GM15510 (cell line): ENCODE results near the gene TLCD2.

Source experiments
- POLR2A ChIP-seq: IDR thresholded peaks from 3 replicates; pipeline ENCODE4 v1.6.1; 2011; ENCODE audit warnings: borderline replicate concordance; ENCODE audit not compliant: insufficient read length; ENCODE audit errors: extremely low read depth

TLCD2 gene, protein sequence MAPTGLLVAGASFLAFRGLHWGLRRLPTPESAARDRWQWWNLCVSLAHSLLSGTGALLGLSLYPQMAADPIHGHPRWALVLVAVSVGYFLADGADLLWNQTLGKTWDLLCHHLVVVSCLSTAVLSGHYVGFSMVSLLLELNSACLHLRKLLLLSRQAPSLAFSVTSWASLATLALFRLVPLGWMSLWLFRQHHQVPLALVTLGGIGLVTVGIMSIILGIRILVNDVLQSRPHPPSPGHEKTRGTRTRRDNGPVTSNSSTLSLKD

GRCh38 chr17:1709971-1710806 lies at the start of gene TLCD2:
TLCD2 (minus strand) TSS chr17:1710377; CDS start chr17:1710242, 135 bp downstream.
- TF ChIP-seq POLR2A, result no peak

GRCh38 chr17:1759529-1759928 lies 49.4 kb upstream of the TLCD2 start:
- TF ChIP-seq POLR2A, result no peak

DNA sequence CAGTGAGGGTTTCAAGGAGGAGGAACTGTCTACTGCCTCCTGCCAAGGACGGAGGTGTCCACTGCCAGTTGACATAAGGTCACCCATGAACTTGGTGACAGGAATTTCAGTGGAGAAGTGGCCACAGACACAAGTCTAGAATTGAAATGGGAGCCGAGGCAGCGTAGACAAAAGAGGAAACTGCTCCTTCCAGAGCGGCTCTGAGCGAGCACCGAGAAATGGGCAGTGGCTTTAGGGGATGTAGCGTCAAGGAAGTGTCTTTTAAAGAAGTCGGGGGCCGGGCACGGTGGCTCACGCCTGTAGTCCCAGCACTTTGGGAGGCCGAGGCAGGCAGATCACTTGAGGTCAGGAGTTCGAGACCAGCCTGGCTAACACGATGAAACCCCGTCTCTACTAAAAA lies 48.6 kb upstream of the TLCD2 start:
- no peak for TF ChIP-seq POLR2A

GRCh38 chr17:1755827-1756262 lies 45.7 kb upstream of the TLCD2 start:
- no peak for TF ChIP-seq POLR2A

DNA sequence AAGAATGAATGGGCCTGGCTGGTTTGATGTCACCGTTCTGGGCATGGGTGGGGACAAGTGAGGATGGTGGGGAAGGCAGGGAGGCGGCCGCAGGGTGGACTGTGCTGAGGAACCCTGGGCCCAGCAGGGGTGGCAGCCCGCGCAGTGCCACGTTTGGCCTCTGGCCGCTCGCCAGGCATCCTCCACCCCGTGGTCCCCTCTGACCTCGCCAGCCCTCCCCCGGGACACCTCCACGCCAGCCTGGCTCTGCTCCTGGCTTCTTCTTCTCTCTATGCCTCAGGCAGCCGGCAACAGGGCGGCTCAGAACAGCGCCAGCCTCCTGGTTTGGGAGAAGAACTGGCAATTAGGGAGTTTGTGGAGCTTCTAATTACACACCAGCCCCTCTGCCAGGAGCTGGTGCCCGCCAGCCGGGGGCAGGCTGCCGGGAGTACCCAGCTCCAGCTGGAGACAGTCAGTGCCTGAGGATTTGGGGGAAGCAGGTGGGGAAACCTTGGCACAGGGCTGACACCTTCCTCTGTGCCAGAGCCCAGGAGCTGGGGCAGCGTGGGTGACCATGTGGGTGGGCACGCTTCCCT lies 45.2 kb upstream of the TLCD2 start:
- no peak for TF ChIP-seq POLR2A

GRCh38 chr17:1754430-1755112 lies 44.4 kb upstream of the TLCD2 start:
- no peak for TF ChIP-seq POLR2A

DNA sequence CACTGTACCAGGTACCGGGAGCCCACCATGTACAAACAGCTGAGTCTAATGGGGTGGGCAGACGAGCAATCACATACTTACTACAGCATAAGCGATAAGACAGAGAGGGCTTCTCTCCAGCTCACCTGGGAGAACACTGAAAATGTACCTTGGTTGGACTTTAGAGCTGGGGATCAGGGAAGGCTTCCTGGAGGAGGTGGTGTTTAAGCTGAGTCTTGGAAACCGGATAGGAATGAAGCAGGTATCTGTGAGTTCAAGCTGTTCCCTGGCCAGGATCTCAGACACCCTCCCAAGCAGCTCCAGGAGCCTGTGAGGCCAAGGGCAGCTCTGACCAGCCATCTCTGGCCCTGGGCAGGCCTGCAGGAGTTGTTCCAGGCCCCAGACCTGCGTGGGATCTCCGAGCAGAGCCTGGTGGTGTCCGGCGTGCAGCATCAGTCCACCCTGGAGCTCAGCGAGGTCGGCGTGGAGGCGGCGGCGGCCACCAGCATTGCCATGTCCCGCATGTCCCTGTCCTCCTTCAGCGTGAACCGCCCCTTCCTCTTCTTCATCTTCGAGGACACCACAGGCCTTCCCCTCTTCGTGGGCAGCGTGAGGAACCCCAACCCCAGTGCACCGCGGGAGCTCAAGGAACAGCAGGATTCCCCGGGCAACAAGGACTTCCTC lies 43.7 kb upstream of the TLCD2 start:
- no peak for TF ChIP-seq POLR2A

- TF ChIP-seq POLR2A, result no peak
Observed at GRCh38 chr17:1752425-1753262, 42.5 kb upstream of the TLCD2 start.

DNA sequence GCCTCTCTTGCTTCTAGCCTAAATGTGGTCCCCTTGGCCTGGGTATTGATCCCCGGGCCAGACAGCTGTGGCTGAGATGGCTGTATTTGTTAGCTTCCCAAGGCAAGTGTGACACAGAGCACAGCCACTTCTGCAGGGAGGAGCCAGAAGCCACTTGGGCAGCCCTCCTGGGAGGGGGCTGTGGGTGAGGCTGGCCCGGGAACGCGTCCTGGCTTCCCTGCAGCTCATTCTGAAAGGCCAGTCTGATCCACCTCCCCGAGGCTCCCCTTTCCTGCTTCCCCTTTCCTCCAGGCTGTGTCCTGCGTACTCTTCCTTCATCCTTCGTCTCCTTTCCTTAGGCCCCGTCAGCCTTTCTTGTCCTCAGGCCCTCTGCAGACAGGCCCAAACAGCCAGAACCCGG lies 40.5 kb upstream of the TLCD2 start:
- TF ChIP-seq POLR2A, result no peak

DNA sequence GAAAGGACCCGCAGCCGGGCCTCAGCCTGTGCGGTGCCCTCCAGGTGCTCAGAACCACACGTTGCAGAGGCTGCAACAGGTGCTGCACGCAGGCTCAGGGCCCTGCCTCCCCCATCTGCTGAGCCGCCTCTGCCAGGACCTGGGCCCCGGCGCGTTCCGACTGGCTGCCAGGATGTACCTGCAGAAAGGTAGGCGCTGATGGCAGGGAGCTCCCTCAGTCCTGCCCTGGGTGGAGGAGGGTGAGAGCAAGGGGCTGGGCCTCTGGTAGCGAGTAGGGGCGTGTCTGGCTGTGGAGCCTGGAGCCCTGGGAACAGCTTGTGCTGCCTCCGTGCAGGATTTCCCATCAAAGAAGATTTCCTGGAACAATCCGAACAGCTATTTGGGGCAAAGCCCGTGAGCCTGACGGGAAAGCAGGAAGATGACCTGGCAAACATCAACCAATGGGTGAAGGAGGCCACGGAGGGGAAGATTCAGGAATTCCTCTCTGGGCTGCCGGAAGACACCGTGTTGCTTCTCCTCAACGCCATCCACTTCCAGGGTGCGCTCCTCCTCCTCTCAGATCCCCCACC lies 36.9 kb upstream of the TLCD2 start:
- TF ChIP-seq POLR2A, result no peak

- TF ChIP-seq POLR2A, result no peak
Observed at GRCh38 chr17:1745513-1746020, 35.4 kb upstream of the TLCD2 start.

GRCh38 chr17:1744551-1745512 lies 34.7 kb upstream of the TLCD2 start:
- TF ChIP-seq POLR2A, result no peak
